Measurements from ENCODE around the gene RNASE13.

RNASE13 gene

GRCh38 chr14:21029917-21030316, 4.7 kb downstream of the RNASE13 start, which contains the start of gene TPPP2:
Gene TPPP2 (plus strand): TSS chr14:21030217. CDS start chr14:21030582, 365 bp downstream.
- H3K27ac ChIP-seq, result no peak within 1 kb of the TSS
- TF ChIP-seq ZFX (IDR thresholded peaks at IDR 0.05; ENCODE audit: borderline replicate concordance), result no peak
- TF ChIP-seq CTCF (IDR thresholded peaks at IDR 0.05), result no peak

- TF ChIP-seq CTCF (IDR thresholded peaks at IDR 0.05), result no peak
- no peak for TF ChIP-seq ZFX (IDR thresholded peaks at IDR 0.05; ENCODE audit: borderline replicate concordance)
- no peak overlapping the region for H3K27ac ChIP-seq
Observed at GRCh38 chr14:21026988-21027315, 7.7 kb downstream of the RNASE13 start.

GRCh38 chr14:21026274-21026987, 8.2 kb downstream of the RNASE13 start:
- no peak overlapping the region for H3K27ac ChIP-seq
- no peak for TF ChIP-seq CTCF (IDR thresholded peaks at IDR 0.05)
- no peak for TF ChIP-seq ZFX (IDR thresholded peaks at IDR 0.05; ENCODE audit: borderline replicate concordance)

- no peak overlapping the region for H3K27ac ChIP-seq
- no peak for TF ChIP-seq CTCF (IDR thresholded peaks at IDR 0.05)
- no peak for TF ChIP-seq ZFX (IDR thresholded peaks at IDR 0.05; ENCODE audit: borderline replicate concordance)
Observed at GRCh38 chr14:21025371-21026273, 9.0 kb downstream of the RNASE13 start.

GRCh38 chr14:21024585-21025370, 9.8 kb downstream of the RNASE13 start, which contains the start of gene NDRG2:
Gene NDRG2 (minus strand): TSS chr14:21025061. CDS start chr14:21023315, 1,746 bp downstream.
- TF ChIP-seq CTCF (IDR thresholded peaks at IDR 0.05) (no peak), ZFX (IDR thresholded peaks at IDR 0.05; ENCODE audit: borderline replicate concordance) (no peak)
- H3K27ac ChIP-seq, result 0 out of 2 replicates have a peak within 1 kb of the TSS, but pooled peaks have one; percentile 34

GRCh38 chr14:21023817-21024584, 10.6 kb downstream of the RNASE13 start:
- TF ChIP-seq ZFX (IDR thresholded peaks at IDR 0.05; ENCODE audit: borderline replicate concordance), result no peak
- no peak for TF ChIP-seq CTCF (IDR thresholded peaks at IDR 0.05)
- H3K27ac ChIP-seq, result 0 out of 2 replicates have a peak overlapping the region, but pooled peaks have one; percentile 34

All from 22Rv1 (cell line).